Mammary epithelial cell (primary cell): Measurements from ENCODE around the gene TEX101.

Source experiments
- CTCF ChIP-seq, 2 donors: IDR thresholded peaks in 1 of 2; conservative IDR thresholded peaks in 1 of 2; 2 replicates each; pipeline ENCODE4 v1.5.1; 2011 to 2012; ENCODE audit warnings: inconsistent platforms in 2 of 2, low read length in 2 of 2, mild to moderate bottlenecking in 2 of 2, control low read depth in 1 of 2, low read depth in 1 of 2; ENCODE audit not compliant: insufficient read depth in 1 of 2; ENCODE audit errors: extremely low read depth in 1 of 2
- EZH2 ChIP-seq: IDR thresholded peaks from 2 replicates; pipeline ENCODE4 v1.6.1; 2012; ENCODE audit warnings: low read length, inconsistent platforms, borderline replicate concordance

GRCh38 chr19:43462383-43462782, 47.7 kb downstream of the TEX101 start:
- TF ChIP-seq CTCF (conservative IDR thresholded peaks at IDR 0.05 in 1 of 2, IDR thresholded peaks at IDR 0.05 in 1 of 2; ENCODE audit: extremely low read depth in 1 of 2, insufficient read depth in 1 of 2, low read depth in 1 of 2, low read length in 2 of 2) (no peak), EZH2 (no peak)
